CD4-positive, alpha-beta T cell treated with Interleukin-21 for 1 hour (primary cell): ENCODE measurements around the gene SLC35E1.
"Not testable (repeated sequence)": the region's sequence is repeated elsewhere in the genome, so short reads cannot be mapped to it uniquely, and the experiment has no call there.

Experiments used
- DNase-seq: peaks from one replicate; pipeline ENCODE4 v3.0.0-alpha.2; 2020

Gene SLC35E1

GRCh38 chr19:16579381-16579780 lies 7.2 kb upstream of the SLC35E1 start:
- DNase-seq = no peak

- no peak for DNase-seq
Measured at GRCh38 chr19:16577531-16577985, 5.3 kb upstream of the SLC35E1 start.

- no peak for DNase-seq
Measured at GRCh38 chr19:16576690-16577530, 4.7 kb upstream of the SLC35E1 start.

- no peak for DNase-seq
Measured at GRCh38 chr19:16575861-16576689, 3.9 kb upstream of the SLC35E1 start.

DNA sequence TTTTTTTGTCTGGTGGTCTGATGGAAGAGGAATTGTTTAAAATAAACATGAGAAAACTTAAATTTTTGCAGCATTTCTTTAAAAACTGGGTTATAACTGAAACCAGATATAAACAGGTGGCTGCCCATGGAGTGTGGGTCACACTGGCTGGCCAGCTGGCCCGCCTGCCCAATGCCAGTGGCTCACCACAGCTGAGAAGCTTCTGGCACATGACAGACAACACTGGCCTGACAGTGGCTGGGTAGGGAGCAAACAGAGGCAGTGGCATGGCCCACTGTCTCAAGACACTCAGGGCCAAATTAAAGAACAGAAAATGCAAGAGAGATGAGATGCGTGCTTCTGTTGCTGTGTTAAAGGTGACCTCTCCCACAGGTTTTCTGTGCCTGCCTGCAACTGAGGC lies 3.1 kb upstream of the SLC35E1 start:
- DNase-seq = no peak

- DNase-seq = no peak
Measured at GRCh38 chr19:16573925-16574324, 1.7 kb upstream of the SLC35E1 start.

- no peak for DNase-seq
Measured at GRCh38 chr19:16573296-16573695, 1.1 kb upstream of the SLC35E1 start.

DNA sequence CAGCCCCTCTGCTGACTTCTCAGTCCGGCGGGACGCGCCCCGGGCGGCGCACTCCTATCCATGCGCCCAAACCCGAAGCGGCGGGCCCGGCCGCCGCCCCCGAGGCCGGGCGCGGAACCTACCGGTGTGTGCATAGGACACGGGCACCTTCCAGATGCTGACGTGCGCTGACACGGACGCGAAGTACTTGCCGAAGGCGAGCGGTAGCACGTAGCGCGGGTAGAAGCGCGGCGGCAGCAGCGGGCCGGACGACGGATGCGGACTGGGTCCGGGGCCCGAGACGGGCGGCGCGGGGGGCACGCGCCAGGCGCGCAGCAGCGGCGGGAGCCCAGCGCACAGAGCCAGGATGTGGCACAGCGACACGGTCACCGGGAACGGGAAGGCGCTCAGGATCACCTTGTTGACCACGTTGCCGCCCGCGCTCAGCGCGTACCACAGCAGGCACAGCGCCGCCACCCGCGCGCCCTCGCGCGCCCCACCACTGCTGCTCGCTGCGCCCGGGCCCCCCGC lies 338 bp downstream of the SLC35E1 start:
- DNase-seq = peak; percentile 48

DNA sequence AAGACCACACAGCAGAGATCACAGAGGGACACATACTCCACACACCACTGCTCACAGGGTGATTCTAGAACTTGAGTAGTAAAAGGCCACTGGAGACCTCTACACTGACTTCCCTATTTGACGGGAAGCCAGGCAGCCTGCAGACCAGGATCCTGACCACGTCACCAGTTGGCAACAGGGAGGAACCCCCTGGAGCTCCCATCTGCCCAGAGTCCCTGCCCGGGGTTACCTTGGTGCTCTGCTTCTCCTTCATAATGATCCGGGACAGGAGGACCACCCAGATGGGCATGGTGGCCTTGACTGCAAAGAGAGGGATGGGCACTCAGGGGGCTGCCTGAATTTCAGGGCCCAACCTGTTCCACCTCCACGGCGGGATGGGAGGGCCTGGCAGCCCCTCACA lies 932 bp downstream of the SLC35E1 start:
- DNase-seq = no peak

DNA sequence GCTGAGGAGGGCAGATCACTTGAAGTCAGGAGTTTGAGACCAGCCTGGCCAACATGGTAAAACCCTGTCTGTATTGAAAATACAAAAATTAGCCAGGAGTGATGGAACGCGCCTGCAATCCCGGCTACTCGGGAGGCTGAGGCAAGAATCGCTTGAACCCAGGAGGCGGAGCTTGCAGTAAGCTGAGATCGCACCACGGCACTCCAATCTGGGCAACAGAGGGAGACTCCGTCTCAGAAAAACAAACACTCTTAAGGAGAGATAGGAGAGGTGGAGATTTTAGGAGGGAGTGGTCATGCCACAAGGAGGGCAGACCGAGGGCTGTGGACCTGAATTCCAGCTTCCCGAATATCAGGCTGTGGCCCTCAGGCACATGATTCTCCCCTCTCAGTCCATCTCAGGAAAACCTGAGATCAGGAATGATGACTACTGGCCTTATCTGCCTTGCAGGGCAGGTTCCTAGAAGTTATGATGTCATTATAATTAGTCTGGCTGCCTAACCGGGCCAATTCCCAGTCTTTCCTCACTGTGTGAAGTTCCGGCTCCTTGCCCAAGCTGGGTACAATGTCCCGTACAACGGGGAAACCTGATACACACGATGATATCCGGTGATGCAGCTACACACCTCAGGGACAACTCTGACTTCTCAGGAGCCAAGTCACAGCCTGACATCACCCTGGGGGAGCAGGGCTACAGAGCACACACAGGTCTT lies 2.5 kb downstream of the SLC35E1 start:
- no peak for DNase-seq

DNA sequence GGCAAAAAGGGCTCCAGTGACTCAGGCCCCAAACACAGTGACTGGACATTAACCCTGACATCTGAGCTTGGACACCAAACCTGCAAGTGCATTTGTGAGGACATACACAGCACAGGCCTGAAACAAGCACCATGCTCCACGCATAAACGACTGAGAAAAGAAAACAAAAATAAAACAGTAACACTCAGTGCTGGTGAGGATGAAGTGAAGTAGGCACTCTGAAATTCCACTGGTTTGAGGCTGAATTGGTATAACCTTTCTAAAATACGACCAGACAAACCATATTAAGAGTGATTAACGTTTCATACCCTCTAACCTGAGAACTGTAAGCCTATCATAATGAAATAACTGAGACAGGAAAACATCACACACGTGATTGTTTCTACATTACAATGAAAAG lies 5.5 kb downstream of the SLC35E1 start:
- DNase-seq = no peak

GRCh38 chr19:16566161-16566560 lies 6.1 kb downstream of the SLC35E1 start:
- DNase-seq = peak; percentile 90

- DNase-seq = no peak
Measured at GRCh38 chr19:16564842-16565241, 7.4 kb downstream of the SLC35E1 start.

GRCh38 chr19:16562608-16563025 lies 9.6 kb downstream of the SLC35E1 start:
- no peak for DNase-seq

- no peak for DNase-seq
Measured at GRCh38 chr19:16561382-16561781, 10.8 kb downstream of the SLC35E1 start.

DNA sequence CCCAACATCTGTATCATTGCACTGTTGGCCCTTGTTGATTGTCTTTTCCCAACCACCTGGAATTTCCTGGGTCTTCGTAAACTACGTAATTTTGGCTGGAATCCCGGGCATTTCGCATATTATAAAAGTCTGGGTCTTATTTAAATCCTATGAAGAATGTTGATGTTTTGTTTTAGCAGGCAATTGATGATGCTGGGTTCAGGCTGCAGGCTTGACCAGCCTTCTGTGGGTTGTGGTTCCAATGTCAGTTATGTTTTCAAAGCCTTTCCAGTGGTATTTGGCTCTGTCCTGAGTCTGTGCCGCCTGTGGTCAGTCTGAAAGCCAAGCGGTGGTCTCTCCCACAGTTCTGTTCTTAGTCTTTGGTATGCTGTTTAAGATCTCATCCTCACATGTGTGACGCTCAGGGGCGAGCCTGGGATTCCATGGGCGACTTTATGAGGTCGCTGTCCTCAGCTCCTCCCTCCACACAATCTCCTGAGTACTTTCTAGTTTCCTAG lies 12.4 kb downstream of the SLC35E1 start:
- DNase-seq = no peak

DNA sequence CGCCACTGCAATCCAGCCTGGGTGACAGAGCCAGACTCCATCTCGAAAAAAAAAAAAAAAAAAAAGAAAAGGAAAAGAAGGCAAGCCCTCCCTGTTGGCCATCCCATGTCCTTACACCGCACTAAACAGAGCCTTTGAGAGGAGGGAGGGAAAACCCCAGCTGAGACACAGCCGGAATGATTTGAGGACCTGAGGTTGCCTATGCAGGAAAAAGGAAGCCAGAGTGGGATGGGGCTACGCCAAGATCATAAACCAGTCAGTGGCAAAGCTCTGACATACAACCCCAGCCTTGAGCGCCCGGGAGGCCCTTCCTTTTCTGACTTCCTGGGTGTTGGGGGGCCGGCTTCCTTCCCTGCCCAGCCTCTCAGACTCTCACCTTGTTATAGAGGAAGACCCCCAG lies 17.4 kb downstream of the SLC35E1 start:
- no peak for DNase-seq

GRCh38 chr19:16551902-16552301 lies 20.3 kb downstream of the SLC35E1 start:
- not testable (repeated sequence) for DNase-seq

- DNase-seq = no peak
Measured at GRCh38 chr19:16548956-16549355, 23.3 kb downstream of the SLC35E1 start.

DNA sequence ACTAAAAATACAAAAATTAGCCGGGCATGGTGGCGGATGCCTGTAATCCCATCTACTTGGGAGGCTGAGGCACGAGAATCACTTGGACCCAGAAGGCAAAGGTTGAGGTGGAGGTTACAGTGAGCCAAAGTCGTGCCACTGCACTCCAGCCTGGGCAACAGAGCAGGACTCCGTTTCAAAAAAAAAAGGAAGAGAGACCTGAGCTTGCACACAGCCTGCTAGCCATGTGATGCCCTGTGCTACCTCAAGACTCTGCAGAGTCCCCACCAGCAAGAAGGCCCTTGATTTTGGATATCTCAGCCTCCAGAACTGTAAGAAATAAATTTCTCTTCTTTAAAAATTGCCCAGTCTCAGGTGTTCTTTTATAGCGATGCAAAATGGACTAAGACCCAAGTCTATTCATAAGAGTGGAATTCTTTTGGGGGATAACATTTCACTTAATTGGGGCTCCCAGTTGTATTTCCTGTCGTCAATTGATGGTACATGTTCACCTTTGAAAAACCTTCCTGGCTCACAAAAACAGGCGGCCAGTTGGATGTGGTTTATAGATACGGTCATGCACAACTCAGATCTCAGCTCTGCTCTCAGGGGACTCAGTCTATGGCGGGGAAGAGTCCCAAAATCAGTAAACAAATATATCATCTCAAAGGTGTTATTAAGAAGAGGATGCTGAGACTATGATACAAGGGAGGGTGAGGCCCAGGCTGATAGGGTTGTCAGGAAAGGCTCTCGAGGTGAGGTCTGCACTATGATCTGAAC lies 27.6 kb downstream of the SLC35E1 start:
- peak; percentile 3 for DNase-seq

- not testable (repeated sequence) for DNase-seq
Measured at GRCh38 chr19:16543734-16544133, 28.5 kb downstream of the SLC35E1 start.

- no peak for DNase-seq
Measured at GRCh38 chr19:16542910-16543472, 29.2 kb downstream of the SLC35E1 start.
